GM12891 (cell line): Measurements from ENCODE around the gene UBAC1.

Source experiments
- PAX5 ChIP-seq: IDR thresholded peaks from 2 replicates; pipeline ENCODE4 v1.6.1; 2011; ENCODE audit warnings: low read length, moderate library complexity, mild to moderate bottlenecking; ENCODE audit not compliant: insufficient read depth, severe bottlenecking
- POLR2A ChIP-seq: IDR thresholded peaks from 2 replicates; pipeline ENCODE4 v1.6.1; 2011; ENCODE audit warnings: low read depth, low read length, control low read depth
- POLR2AphosphoS5 ChIP-seq: IDR thresholded peaks from 2 replicates; pipeline ENCODE4 v1.6.1; 2011; ENCODE audit warnings: low read depth, low read length, control low read depth
- SPI1 ChIP-seq: IDR thresholded peaks from 2 replicates; pipeline ENCODE4 v1.6.1; 2011; ENCODE audit warnings: low read depth, low read length, control low read depth
- TAF1 ChIP-seq: IDR thresholded peaks from 2 replicates; pipeline ENCODE4 v1.6.1; 2011; ENCODE audit warnings: low read depth, low read length, control low read depth

- TF ChIP-seq POLR2A (no peak), POLR2AphosphoS5 (no peak), SPI1 (no peak), TAF1 (no peak), PAX5 (no peak)
These were observed 46.3 kb downstream of the UBAC1 start for GRCh38 chr9:135914921-135915320.
